Neuronal stem cell (in vitro differentiated cells): ENCODE measurements around the gene CASP8AP2.
"Not testable (repeated sequence)": the region's sequence is repeated elsewhere in the genome, so short reads cannot be mapped to it uniquely, and the experiment has no call there.

Experiments
- DNase-seq: peaks from one replicate; pipeline ENCODE4 v3.0.0-alpha.2; 2013; ENCODE audit warnings: low spot score
- H2AFZ ChIP-seq: one replicate; pipeline ENCODE4 v1.6.1; 2013; ENCODE audit warnings: mild to moderate bottlenecking, low read length, inconsistent platforms
- H2AK5ac ChIP-seq: 2 replicates; pipeline ENCODE4 v1.6.1; 2013; ENCODE audit warnings: low read depth, mild to moderate bottlenecking, inconsistent platforms, low read length, moderate library complexity, mixed read lengths
- H2BK120ac ChIP-seq: 2 replicates; pipeline ENCODE4 v1.6.1; 2013; ENCODE audit warnings: low read depth, mild to moderate bottlenecking, inconsistent platforms, low read length, moderate library complexity, mixed read lengths
- H2BK12ac ChIP-seq: one replicate; pipeline ENCODE4 v1.6.1; 2013; ENCODE audit warnings: low read length, inconsistent platforms
- H2BK15ac ChIP-seq: 2 replicates; pipeline ENCODE4 v1.6.1; 2013; ENCODE audit warnings: mild to moderate bottlenecking, low read length, inconsistent platforms, mixed read lengths
- H2BK5ac ChIP-seq: one replicate; pipeline ENCODE4 v1.6.1; 2013; ENCODE audit warnings: inconsistent platforms, mild to moderate bottlenecking, low read length, moderate library complexity
- H3K14ac ChIP-seq: one replicate; pipeline ENCODE4 v1.6.1; 2013; ENCODE audit warnings: low read length, inconsistent platforms
- H3K18ac ChIP-seq: 2 replicates; pipeline ENCODE4 v1.6.1; 2013; ENCODE audit warnings: low read length, inconsistent platforms
- H3K23ac ChIP-seq: 2 replicates; pipeline ENCODE4 v1.6.1; 2013; ENCODE audit warnings: low read depth, mild to moderate bottlenecking, mixed read lengths, low read length, inconsistent platforms; ENCODE audit not compliant: poor library complexity
- H3K27ac ChIP-seq: replicated peaks from 3 replicates; pipeline ENCODE4 v1.5.1; 2013; ENCODE audit warnings: low read length, inconsistent platforms
- H3K27me3 ChIP-seq, 3 experiments: 2 replicates each; pipeline ENCODE4 v1.6.1; 2013; ENCODE audit warnings: low read length in 3 of 3, mild to moderate bottlenecking in 2 of 3, inconsistent platforms in 1 of 3, low read depth in 1 of 3, mixed read lengths in 1 of 3, moderate library complexity in 1 of 3; ENCODE audit not compliant: control insufficient read depth in 3 of 3, insufficient read depth in 3 of 3
- H3K36me3 ChIP-seq, 2 donors: replicated peaks in 1 of 2; 2 replicates each; pipeline ENCODE4 v1.6.1; 2013; ENCODE audit warnings: low read length in 2 of 2; ENCODE audit not compliant: control insufficient read depth in 2 of 2, insufficient read depth in 2 of 2
- H3K4ac ChIP-seq: 2 replicates; pipeline ENCODE4 v1.6.1; 2013; ENCODE audit warnings: inconsistent platforms, mild to moderate bottlenecking, low read length, moderate library complexity
- H3K4me1 ChIP-seq, 2 donors: 1 replicate in 1 of 2; 2 replicates in 1 of 2; pipeline ENCODE4 v1.6.1; 2013; ENCODE audit warnings: low read length in 2 of 2, low read depth in 1 of 2; ENCODE audit not compliant: control insufficient read depth in 2 of 2, insufficient read depth in 1 of 2
- H3K4me2 ChIP-seq: one replicate; pipeline ENCODE4 v1.6.1; 2013; ENCODE audit warnings: mild to moderate bottlenecking, low read length, inconsistent platforms; ENCODE audit not compliant: insufficient read depth, poor library complexity, severe bottlenecking
- H3K4me3 ChIP-seq, 2 donors: 2 replicates each; pipeline ENCODE4 v1.5.1; 2013; ENCODE audit warnings: low read length in 2 of 2, mild to moderate bottlenecking in 2 of 2, inconsistent platforms in 1 of 2, moderate library complexity in 1 of 2
- H3K79me1 ChIP-seq: one replicate; pipeline ENCODE4 v1.6.1; 2013; ENCODE audit warnings: low read depth, mild to moderate bottlenecking, inconsistent platforms, low read length, moderate library complexity
- H3K9ac ChIP-seq: one replicate; pipeline ENCODE4 v1.6.1; 2013; ENCODE audit warnings: mild to moderate bottlenecking, low read depth, low read length, inconsistent platforms; ENCODE audit not compliant: poor library complexity
- H3K9me3 ChIP-seq, 2 donors: replicated peaks in 1 of 2; 2 replicates each; pipeline versions ENCODE3 to v1.6.1; 2013; ENCODE audit warnings: low read length in 2 of 2, mild to moderate bottlenecking in 2 of 2, inconsistent platforms in 1 of 2, low read depth in 1 of 2, mixed read lengths in 1 of 2, moderate library complexity in 1 of 2; ENCODE audit not compliant: control insufficient read depth in 2 of 2, insufficient read depth in 1 of 2
- H4K8ac ChIP-seq: one replicate; pipeline ENCODE4 v1.6.1; 2013; ENCODE audit warnings: low read depth, mild to moderate bottlenecking, inconsistent platforms, low read length, moderate library complexity
- H4K91ac ChIP-seq: one replicate; pipeline ENCODE4 v1.6.1; 2013; ENCODE audit warnings: low read length, low read depth, mild to moderate bottlenecking, inconsistent platforms; ENCODE audit not compliant: poor library complexity
- WGBS, 2 donors: extraction: QIAGEN DNeasy Blood & Tissue Kit; methylation state at CpG; one replicate each; pipeline ENCODE4 v1.1.7; 2013; ENCODE audit warnings: missing lambda C conversion rate in 2 of 2, mixed read lengths in 1 of 2; ENCODE audit not compliant: insufficient read length in 2 of 2, insufficient replicate concordance in 1 of 2; ENCODE audit errors: extremely low coverage in 2 of 2; 5-methylcytosine and 5-hydroxymethylcytosine counted together

CASP8AP2 gene

DNA sequence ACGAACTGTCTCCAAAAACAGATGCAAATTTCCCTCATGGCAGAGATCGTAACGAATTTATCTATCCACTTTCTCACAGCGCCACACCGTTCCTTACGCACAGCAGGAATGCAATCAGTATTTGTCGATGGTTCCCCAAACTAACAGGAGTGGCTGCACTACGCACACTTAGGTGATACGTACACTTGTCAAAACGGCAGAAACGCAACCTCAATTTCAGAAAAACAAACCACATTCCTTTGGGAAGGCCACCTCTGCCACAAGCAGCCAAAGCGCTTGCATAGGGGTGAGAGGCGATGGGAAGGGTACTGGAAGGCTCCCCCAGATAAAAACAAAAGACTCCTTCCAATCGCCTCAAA is 10.7 kb upstream of the CASP8AP2 start:
- WGBS, 2 donors = no CpG with 5 or more reads among the region's 14 CpGs
- DNase-seq = peak; percentile 41

DNA sequence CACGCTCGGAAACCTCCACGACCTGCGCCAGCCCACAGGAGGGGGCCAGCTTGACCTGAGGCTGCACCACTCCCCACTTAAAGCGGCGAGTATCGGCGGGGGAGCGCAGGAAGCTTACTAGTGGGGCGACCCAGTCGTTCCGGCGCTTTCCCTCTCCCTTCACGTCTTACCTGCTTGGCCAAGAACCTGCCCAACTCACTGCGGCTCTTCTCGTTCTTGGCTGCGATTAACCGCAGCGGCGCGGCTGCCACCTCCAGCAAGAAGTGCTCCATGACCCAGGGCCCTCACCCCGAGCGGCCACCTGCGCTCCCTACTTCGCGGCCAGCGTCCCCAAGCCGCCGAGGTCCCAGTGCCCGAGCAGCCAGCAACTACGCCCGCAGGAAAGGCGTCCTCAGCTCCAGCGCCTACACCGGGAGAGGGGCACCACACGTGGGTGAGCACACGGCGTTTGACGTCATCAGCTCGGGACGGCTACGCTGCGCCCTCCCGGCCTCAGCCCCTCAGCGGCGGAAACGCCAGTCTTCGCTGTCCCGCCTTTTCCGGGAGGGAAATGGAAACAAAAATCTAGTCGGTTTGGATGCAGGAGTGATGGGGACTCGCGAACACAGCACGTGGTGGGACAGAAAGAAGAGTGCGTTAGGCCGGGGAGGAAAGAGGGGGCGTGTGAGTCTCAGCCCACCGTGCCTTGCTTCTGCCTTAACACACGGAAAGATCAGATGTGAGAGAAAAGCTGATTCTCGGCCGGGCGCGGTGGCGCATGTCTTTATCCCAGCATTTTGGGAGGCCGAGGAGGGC is 10.1 kb upstream of the CASP8AP2 start, which contains the start of gene MDN1:
Gene MDN1 (minus strand): TSS at position 459 of the 795 bp plus-strand sequence. CDS start 187 bp downstream, at position 272.
- Histone ChIP-seq H3K23ac (peak within 1 kb of the TSS; percentile 94), H2BK120ac (no peak within 1 kb of the TSS), H3K4me1 (peaks cover 2 to 7% of the 10 kb centered on the region in 2 donors), H3K9me3 (no peaks in the 10 kb centered on the region), H2BK12ac (no peak within 1 kb of the TSS), H3K4ac (no peak within 1 kb of the TSS), H3K4me3 (peak within 1 kb of the TSS; percentile 83 to 94), H2AFZ (peak within 1 kb of the TSS; percentile 83), H2AK5ac (peak within 1 kb of the TSS; percentile 24), H3K36me3 (peaks cover 0 to 3% of the 10 kb centered on the region in 2 donors), H4K91ac (no peak within 1 kb of the TSS), H3K27me3 (no peaks in the 10 kb centered on the region), H3K27ac (peak within 1 kb of the TSS; percentile 69), H3K14ac (no peak within 1 kb of the TSS), H3K4me2 (peak within 1 kb of the TSS; percentile 94), H2BK15ac (no peak within 1 kb of the TSS), H3K18ac (peak within 1 kb of the TSS; percentile 86), H3K79me1 (peaks cover 6% of the 10 kb centered on the region), H4K8ac (peak within 1 kb of the TSS; percentile 78), H3K9ac (peak within 1 kb of the TSS; percentile 96), H2BK5ac (peak within 1 kb of the TSS; percentile 7)
- no CpG with 5 or more reads among the region's 65 CpGs for WGBS, 2 donors
- DNase-seq = peak; percentile 93

More for the DNA sequence above, 10.7 kb upstream of the CASP8AP2 start:
- peak overlapping the region; percentile 83 for H2AFZ ChIP-seq
- no peak overlapping the region for H4K91ac ChIP-seq
- peak overlapping the region; percentile 7 for H2BK5ac ChIP-seq
- peak overlapping the region; percentile 94 for H3K4me2 ChIP-seq
- H3K36me3 ChIP-seq = peaks cover 0 to 3% of the 10 kb centered on the region in 2 donors
- no peaks in the 10 kb centered on the region for H3K9me3 ChIP-seq
- H2AK5ac ChIP-seq = peak overlapping the region; percentile 24
- H4K8ac ChIP-seq = peak overlapping the region; percentile 78
- H3K23ac ChIP-seq = peak overlapping the region; percentile 94
- peak overlapping the region; percentile 57 for H3K27ac ChIP-seq
- H2BK12ac ChIP-seq = no peak overlapping the region
- peak overlapping the region; percentile 83 to 94 for H3K4me3 ChIP-seq
- H3K79me1 ChIP-seq = peaks cover 6% of the 10 kb centered on the region
- H3K4me1 ChIP-seq = peaks cover 2 to 7% of the 10 kb centered on the region in 2 donors
- H2BK120ac ChIP-seq = no peak overlapping the region
- no peaks in the 10 kb centered on the region for H3K27me3 ChIP-seq
- H2BK15ac ChIP-seq = no peak overlapping the region
- H3K14ac ChIP-seq = no peak overlapping the region
- peak overlapping the region; percentile 96 for H3K9ac ChIP-seq
- no peak overlapping the region for H3K4ac ChIP-seq
- no peak overlapping the region for H3K18ac ChIP-seq

DNA sequence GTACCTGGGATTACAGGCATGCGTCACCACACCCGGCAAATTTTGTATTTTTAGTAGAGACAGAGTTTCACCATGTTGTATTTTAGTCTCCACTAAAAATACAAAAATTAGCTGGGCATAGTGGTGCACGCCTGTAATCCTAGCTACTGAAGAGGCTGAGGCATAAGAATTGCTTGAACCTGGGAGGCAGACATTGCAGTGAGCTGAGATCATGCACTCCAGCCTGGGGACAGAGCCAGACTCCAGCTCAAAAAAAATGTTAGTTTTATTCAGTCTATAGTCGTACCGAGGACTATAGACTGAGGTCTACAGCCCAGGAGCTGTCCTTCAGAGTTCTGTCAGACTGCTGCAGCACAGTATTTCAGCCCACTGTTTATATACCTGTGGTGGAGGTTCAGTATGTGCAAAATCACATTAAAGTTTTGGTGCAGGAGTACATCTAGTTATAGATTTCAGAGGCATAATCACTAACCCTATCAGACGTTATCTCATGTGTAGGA is 3.6 kb upstream of the CASP8AP2 start:
- no peak for DNase-seq
- H3K4ac ChIP-seq = no peak overlapping the region
- no peak overlapping the region for H3K4me3 ChIP-seq
- H2AFZ ChIP-seq = no peak overlapping the region
- H2BK15ac ChIP-seq = no peak overlapping the region
- peak overlapping the region; percentile 18 for H3K4me2 ChIP-seq
- no peak overlapping the region for H2BK12ac ChIP-seq
- H3K23ac ChIP-seq = no peak overlapping the region
- no peak overlapping the region for H2BK120ac ChIP-seq
- H2BK5ac ChIP-seq = no peak overlapping the region
- no peaks in the 10 kb centered on the region for H3K27me3 ChIP-seq
- H3K4me1 ChIP-seq = peaks cover 0 to 6% of the 10 kb centered on the region in 2 donors
- H3K27ac ChIP-seq = no peak overlapping the region
- WGBS, 2 donors = no CpG with 5 or more reads among the region's 6 CpGs
- no peak overlapping the region for H3K14ac ChIP-seq
- H3K9ac ChIP-seq = no peak overlapping the region
- H4K8ac ChIP-seq = no peak overlapping the region
- no peaks in the 10 kb centered on the region for H3K79me1 ChIP-seq
- no peak overlapping the region for H3K18ac ChIP-seq
- peaks cover 0 to 4% of the 10 kb centered on the region in 2 donors for H3K36me3 ChIP-seq
- H4K91ac ChIP-seq = no peak overlapping the region
- H2AK5ac ChIP-seq = no peak overlapping the region
- H3K9me3 ChIP-seq = no peaks in the 10 kb centered on the region

DNA sequence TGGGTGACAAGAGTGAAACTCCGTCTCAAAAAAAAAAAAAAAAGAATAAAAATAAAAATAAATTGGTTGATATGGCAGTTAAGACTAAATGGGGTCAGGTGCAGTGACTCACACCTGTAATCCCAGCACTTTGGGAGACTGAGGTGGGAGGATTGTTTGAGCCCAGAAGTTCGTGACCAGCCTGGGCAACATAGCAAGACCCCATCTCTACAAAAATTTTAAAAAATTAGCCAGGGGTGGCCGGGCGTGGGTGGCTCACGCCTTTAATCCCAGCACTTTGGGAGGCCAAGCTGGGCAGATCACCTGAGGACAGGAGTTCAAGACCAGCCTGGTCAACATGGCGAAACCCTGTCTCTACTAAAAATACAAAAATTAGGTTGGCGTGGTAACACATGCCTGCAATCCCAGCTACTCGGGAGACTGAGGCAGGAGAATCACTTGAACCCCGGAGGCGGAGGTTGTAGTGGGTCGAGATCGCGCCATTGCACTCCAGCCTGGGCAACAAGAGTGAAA is 1.1 kb upstream of the CASP8AP2 start:
- not testable (repeated sequence) for H3K27me3 ChIP-seq, DNase-seq, H2AK5ac ChIP-seq, H3K4ac ChIP-seq, H3K23ac ChIP-seq, H4K91ac ChIP-seq, H2BK12ac ChIP-seq, H3K27ac ChIP-seq, H3K4me1 ChIP-seq, H3K18ac ChIP-seq, H4K8ac ChIP-seq, H3K79me1 ChIP-seq, H2BK120ac ChIP-seq, H2BK15ac ChIP-seq, H3K9me3 ChIP-seq, H2BK5ac ChIP-seq, H3K14ac ChIP-seq
- Histone ChIP-seq H3K36me3 (peaks cover 5 to 26% of the 10 kb centered on the region in 2 donors), H3K9ac (peak overlapping the region; percentile 70), H2AFZ (peak overlapping the region; percentile 86), H3K4me2 (peak overlapping the region; percentile 60), H3K4me3 (peak overlapping the region in 1 of 2 donors; percentile 79)
- no CpG with 5 or more reads among the region's 13 CpGs for WGBS, 2 donors
